ENCODE results near the gene KIAA0753.
A peak's percentile ranks its signal among the peaks of the same experiment; 100 is the strongest.

The KIAA0753 gene

DNA sequence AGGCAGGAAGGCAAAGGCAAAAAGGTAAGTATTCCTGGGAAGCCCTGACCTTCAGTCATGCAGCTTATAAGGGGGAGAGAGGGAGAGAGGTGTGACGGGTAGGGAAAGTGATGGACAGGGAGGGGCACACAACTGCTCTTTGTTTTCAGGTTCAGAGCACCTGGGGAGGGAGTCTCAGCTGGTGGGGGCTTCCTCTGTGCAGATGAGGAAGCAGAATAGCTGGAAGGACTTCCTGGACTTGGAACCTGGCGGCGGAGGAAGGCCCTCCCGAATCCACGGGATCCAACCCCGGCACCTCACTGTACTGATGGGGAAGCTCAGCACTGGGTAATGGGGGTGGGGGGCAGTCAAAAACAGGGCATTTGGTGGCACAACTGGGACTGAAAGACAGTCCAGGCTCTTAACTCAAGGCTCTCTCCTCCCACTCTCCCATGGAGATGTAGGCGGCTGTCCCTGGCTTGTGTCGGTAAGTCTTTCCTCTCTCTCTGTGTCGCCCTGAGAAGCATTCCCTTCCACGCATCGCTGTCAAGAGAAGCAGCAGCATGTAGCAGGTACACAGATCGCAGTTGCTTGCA lies 72.2 kb downstream of the KIAA0753 start:
- DNase-seq, result no peak

DNA sequence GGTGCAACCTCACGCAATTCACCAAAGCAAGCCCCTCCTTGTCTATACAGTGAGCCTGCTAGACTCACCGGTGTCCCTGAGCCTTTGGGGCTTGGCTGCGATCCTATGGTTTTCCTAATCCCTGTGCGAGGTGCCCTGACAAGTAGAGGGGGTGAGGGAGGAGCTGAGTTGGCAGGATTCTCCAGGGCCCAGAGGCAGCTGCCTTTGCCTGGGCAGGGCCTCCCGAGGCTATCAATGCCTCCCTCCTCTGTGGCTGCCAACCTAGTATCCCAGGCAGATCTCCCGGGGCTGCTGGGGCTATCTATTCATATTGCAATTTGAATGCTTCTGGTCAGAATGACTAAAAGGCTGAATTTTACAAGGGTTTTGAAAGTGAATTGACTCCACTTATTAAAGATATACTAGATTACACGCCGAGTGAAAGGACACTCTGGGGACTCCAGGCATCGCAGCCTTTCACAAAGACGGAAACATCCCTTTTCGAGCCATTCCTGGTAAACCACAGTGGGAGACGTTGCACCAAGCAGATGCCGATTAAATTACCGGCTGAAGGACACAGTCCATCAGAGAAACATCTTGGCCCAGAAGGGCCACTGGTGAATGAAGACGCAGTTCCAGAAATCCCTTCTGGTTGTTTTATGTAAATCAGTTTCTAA lies 72.9 kb downstream of the KIAA0753 start:
- DNase-seq, result no peak

DNA sequence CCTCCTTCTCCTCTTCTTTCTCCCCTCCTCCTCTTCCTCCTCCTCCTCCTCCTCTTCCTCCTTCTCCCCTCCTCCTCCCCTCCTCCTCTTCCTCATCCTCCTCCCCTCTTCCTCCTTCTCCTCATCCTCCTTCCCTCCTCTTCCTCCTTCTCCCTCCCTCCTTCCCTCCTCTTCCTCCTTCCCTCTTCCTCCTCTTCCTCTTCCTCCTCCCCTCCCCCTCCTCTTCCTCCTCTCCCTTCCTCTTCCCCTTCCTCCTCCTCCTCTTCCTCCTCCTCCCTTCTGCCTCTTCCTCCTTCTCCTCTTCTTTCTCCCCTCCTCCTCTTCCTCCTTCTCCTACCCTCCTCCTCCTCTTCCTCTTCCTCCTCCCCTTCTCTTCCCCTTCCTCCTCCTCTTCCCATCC lies 79.1 kb downstream of the KIAA0753 start:
- DNase-seq, result no peak

DNA sequence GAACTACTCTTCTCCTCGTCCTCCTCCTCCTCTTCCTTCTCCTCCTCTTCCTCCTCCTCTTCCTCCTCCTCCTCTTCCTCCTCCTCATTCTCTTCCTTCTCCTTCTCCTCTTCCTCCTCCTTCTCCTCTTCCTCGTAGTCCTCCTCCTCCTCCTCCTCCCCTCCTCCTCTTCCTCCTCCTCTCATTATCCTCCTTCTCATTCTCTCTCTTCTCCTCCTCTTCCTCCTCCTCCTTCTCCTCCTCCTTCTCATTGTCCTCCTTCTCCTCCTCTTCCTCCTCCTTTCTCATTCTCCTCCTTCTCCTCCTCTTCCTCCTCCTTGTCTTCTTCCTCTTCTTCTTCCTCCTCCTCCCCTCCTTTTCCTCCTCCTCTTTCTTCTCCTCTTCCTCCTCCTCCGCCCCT lies 80.0 kb downstream of the KIAA0753 start:
- no peak for DNase-seq

DNA sequence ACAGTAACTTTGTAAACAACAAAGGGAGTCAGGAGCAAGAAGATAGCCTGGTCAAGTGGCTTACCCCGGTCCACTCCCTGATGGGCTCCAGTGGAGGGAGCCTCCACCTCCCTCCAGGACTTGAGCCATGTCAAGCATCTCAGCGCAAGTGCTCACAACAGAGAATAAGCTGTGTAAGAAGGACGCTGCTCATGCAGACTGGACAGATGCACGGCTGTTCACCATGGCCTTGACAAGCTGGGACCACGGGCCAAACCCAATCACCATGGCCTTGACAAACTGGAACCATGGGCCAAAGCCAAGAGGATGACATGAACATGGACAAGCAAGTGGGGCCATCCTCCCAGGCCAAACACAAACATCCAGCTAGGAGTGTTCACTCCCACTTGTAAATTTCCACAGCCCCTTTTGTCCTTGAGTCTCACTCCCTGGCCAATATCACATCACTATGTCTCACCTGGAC lies 80.7 kb downstream of the KIAA0753 start:
- DNase-seq, result no peak

DNA sequence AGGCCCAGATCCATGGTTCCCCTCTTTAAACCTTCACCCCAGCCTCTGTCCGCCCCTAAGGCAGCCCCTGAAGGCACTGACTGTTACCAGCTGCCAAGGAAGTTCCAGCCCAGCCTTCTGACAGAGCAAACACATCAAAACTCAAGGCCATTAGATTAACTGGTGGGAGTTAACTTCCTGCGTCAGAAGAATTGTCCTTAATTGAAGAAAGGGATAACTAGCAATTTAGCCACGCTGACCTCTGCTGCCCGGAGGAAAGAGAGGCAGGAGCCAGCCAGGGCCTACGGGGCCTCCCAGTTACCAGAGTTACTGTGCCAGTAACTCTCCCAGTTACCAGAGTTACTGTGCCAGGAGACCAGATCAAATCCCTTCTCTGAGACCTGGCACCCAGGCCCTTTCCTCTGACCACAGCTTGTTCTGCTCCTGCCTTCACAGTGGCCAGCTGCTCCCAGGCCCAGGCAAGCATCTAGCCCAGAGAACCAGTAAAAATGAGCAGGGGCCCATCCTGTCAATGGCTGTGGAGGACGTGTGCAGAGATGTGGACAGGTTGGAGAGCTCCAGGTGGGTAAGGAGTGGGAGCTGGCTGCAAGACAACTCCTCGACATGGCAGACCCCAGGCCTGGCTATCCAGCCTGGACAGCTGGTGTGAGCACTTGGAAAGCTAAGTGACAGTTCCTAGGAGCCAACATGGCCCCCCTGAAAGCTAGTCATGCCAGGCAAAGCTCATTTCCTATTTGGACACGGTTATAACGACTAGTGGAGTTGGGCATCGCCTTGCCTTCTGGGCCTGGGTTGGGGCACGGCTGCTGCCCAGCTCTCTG lies 81.4 kb downstream of the KIAA0753 start:
- no peak for DNase-seq

DNA sequence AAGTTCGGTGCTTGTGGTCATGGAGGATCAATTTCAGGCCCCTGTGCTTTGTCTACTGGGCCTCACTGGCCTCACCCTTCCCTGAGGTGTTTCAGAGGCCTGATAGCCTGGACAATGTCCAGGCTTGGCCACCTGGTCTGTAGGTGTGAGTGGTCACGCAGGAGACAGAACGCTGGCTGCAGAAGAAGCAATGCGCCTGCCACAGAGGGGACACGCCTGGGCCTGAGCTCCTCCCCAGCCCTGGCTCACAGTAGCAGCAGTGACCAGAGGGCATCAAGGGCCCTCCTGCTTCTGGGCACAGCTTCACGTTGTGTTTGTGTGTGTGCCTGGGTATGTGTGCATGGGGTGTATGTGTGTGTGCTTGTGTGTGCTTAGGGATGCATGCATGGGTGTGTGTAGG lies 82.2 kb downstream of the KIAA0753 start:
- no peak for DNase-seq

DNA sequence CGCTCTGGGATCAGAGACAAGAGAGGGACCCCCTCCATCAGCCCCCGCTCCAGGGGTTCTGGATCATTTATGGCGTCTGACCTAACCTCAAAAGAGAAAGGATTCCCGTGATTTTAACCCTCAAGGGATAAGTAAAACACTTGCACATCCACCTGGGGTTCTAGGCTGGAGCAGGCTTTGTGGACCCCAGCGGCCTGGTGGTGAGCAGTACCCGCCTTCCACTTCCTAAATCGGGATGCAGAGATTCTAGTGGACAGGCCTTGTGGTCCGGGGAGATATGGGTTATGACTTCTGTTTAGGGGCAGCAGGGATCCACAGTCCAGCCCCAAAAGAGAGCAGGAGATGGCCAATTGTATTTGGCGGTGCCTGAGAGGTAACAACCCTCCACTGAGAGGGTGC lies 83.5 kb downstream of the KIAA0753 start:
- no peak for DNase-seq

DNA sequence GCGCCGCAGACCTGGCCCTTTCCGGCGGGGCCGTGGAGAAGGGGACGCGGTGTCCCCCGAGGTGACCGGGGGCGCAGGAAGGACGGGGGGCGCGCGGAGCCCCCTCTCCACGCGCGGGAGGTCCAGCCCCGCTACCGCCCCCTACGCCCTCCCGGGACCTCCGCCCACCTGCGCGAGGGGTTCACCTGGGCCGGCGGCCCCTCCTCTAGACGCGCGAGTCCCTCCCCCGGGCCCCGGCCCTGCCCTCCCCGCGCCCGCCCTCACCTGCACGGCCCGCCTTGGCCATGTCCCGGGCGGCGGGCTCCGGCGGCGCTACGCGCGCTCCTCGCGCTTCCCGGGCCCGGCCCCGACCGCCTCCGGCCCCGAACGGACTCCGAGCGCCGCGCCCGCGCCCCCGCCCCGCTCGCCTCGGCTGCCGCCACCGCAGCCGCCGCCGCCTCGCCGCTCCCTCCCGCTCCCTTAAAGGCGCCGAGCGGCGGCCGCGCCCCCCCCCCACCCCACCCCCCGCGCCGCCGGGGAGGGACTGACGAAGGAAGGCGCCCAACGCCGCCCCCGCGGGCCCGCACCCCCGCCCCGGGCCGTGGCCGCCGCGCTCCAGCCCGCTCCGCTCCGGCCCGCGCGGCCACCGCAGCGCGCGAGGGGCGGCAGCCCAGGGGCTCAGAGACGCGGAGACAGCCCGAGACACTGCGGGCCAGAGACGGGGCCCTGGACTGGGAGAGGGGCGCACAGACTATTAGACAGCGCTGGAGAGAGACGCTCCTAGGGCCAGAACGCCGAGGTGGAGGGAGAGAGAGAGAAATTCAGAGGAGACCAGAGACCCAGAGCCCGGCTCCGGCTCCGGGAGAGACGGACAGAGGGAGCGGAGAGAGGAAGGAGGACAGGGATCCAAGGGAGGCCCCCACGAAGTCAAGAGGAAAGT lies 84.1 kb downstream of the KIAA0753 start, which contains the start of gene PITPNM3:
Gene PITPNM3 (minus strand): TSS at position 435 of the 919 bp plus-strand sequence. CDS start 149 bp downstream, at position 286.
- no peak for DNase-seq

DNA sequence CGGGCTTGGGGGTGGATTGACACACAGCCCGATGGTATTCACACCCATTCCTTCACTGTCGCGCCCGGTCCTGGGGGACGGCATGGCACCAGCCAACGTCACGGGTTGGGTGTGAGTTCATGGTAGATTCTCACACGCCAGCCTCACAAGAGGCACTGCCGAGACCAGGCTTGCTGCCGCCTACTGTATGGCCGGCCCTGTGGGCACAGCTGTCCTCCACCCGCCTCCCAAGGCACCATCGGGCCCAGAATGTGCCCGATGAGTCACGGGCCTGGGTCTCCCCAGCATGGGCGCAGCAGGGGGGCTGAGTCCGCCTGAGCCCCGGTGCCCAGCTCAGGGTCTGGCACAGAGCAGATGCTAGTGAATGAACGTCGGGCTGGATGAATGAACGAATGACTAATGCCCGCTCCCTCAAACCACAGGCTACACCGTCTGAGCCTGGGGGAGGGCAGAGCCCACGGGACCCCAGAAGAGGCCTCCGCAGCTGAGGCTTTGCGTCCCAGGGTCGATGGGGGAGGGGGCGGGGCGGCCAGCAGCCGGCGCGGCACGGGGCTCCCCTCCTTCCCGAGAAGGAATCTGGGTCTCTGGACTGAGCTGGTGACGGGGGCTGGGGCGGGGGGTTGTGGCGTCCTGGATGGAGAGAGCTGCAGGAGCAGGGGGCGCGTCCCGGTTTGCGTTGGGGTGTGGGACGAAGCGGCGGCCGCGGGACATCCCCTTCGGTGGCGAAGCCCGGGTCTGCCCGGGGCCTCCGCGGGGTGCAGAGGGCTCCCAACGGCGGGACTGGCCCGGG lies 85.0 kb downstream of the KIAA0753 start:
- no peak for DNase-seq

DNA sequence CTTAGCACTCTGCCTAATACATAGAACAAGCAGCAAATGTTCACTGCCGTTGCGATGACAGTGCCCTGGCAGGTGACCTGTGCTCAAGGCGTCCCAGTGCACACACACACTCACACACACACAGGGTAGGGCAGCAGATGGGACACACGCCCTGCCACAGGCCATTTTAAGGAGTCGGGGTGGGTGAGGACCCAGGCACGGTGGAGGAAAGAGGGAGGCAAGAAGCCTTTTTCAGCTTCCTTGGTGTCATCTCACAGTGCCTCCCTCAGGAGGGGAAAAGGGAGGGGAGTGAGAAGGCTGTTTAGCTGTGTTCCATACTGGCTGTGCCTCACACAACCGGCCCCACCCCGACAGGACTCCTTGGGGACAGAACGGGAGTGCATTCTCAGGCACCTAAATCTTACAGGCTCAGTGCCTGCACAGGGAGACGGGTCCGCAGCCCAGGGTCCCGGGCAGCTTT lies 85.6 kb downstream of the KIAA0753 start:
- DNase-seq, result no peak

DNA sequence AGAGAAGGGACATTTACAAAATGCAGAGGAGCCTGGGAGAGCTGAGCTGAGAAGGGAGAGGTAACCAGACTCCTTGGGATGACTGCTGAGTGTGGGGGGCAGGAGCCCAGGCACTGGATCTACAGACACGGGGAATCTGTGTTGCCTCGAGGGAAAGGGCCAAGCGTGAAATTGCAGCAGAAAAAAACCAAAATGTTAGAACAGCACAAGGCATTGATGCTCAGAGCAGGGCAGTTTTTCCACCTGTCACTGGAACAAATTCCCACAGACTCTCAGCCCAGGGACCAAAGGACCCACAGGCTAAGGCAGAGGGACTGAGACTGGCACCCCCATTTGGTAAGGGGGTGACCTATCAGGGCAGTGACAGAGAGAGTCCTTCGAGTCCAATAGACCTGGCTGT lies 86.2 kb downstream of the KIAA0753 start:
- no peak for DNase-seq

DNA sequence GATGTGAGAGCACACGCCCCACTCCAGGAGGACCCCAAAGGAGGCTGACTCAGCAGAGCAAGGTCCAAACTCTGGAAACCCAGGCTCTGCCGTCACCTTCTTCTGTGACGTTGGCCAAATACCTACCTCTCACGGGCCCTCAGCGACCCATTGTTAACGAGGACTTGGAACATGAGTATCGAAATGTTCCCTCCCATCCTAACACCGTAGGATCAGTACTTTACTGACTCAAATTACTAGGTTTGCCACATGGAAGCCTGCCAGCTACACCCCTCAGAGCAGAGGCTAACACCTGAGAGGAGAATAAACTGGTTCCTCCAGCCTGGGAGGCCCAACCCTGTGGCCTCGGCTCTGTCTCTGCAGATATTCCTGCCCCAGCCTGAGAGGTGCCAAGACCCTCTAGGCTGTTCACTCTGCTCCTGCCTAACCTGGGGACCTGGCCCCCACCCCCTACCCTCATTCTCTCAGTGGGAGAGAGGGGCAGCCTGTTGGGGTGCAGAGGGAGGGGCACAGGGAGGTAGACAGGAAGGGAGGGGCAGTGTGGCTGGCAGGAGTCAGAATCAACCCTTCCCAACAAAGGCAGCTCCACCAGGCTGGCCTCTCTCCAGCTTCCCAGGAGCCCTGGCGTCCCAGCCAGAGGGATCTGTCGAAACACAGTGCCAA lies 88.5 kb downstream of the KIAA0753 start:
- no peak for DNase-seq

DNA sequence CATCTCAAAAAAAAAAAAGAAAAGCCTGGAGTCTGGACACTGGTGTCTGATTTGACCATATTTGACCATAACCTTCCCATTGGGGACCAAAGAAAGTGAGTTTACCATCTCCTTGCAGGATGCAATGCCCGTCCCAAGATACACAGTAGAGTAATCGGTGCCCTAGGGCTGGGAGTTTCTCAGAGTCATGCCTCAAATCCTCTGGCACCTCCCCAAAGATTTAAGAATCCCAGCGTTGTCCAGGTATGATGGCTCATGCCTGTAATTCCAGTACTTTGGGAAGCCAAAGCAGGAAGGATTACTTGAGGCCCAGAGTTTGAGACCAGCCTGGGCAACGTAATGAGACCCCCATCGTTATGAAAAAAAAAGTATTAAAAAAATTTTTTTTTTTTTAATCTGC lies 89.2 kb downstream of the KIAA0753 start:
- DNase-seq, result no peak

DNA sequence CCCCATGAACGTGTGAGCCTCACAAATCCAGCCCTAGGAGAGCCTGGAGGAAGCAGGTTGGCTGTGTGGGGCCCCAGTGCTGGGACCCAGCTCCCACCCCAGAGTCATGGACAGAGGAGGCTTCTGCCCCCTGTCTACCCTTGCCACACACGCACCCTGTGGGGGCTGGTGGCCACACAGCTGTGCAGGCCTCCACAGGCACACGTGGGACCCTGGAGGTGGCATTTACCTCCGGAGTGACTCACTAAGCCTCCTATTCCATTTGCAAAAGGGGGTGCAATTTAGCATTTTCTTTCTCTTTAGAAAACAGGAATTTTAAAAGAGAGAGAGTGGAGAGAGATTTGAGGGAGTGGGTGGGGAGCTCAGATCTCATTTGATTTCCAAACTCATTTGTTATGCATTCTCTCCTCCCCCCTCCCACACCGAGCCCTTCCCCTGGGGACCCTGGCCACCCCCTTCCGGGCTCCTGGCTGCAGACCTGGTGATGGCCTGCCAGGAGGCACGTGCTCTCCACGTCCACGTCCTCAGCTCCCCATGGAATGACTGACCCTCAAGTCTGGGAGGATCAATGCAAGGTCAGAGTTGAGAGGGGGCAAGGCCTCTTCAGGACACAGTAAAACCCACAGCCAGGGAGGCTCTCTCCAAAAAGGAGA lies 91.0 kb downstream of the KIAA0753 start:
- no peak for DNase-seq

DNA sequence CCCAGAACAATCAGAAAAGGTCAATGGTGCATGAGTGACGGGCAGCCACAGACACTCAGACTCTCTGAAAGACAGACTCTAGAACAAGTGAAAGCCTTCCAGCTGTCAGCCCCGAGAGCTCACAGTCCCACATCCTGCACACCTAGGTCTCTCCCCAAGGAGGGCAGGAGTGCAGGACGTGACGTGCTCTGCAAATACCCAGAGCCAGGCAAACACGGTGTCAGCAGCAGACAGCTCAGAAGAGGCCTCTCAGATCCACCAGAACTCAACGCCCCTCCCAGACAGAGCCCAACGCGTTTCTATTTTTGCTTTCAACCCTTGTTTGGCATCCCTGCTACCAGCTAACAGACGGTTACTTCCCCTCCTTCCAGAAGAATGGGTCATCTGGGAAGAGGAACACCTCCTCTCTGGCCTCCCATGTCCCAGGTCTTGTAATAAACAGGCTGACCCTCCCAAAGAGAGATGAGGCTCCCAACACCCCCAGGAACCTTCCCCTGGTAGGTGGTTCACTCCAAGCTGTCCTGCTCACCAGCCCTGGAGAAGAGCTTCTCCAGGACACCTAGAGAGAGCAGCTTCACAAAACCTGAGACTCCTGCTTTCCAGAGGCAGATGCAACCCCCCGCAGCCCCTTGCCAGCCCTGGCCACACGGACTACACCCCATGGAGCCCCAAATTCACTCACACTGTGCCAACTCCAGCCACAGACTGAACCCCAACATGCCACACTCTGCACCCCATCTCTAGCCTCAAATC lies 91.8 kb downstream of the KIAA0753 start:
- DNase-seq, result no peak

DNA sequence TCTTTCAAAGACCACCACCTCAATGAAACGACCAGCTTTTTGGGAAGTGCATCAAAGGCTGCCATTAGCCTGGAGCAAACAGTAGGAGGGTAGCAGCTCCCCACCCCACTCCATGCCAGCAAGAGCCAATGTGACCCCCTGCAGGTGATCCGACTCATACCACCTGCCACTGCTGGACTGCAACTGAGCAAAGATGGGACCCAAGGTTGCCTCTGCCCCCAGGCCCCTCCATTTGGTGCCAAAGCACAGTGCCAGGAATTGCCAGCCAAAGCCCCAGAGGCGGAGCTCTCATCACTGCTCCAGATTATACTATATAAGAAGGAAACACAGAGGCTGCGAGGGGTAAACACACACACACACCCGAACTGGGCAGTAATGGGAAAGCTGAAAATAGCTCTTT lies 92.5 kb downstream of the KIAA0753 start:
- DNase-seq, result no peak

DNA sequence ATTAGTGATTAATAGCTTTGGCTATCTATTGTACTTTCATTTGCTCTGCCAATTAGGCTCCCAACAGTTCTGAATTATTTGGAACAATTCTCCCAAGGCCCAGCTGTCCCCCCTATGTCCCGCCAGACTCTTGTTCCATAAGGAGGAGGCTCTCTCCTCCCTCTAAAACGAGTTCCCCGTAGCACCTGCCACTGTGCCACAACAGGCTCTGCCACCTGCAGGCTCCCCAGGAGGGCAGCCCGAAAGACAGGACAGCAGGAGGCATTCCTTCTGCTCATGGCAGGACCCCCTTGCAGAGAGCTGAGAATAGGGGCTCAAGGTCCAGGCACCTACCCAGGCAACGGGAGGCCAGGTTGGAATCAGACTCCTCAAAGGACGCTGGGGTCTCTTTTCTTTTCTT lies 93.2 kb downstream of the KIAA0753 start:
- no peak for DNase-seq

DNA sequence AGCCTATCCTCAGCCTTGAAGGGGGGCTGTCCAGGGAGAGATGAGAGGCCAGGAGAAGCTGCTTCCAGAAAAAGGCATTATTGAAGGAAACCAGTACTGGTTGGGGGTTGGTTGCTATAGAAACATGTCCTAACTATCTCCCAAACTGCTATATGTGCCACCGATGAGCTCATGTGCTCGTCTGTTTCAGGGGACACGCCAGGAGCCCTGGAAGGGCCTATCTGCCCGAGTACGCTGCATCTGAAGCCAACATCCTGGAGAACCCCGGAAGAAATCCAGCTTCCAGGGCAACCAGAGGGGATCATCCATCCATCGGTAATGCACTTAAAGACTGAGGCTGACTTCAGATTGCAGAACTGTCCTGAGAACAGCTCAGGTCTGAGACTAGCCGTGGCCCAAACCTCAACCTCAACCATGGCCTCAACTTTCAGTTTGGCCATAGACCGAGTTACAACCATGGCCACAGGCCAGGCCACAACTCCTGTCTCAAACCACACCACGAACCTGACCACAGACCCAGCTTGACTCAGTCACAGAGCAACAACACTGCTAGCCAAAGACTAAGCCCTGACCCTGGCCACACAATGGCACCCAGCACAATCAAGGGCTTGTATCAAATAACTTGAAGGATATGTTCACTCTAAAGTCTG lies 94.3 kb downstream of the KIAA0753 start:
- peak; percentile 87 for DNase-seq

DNA sequence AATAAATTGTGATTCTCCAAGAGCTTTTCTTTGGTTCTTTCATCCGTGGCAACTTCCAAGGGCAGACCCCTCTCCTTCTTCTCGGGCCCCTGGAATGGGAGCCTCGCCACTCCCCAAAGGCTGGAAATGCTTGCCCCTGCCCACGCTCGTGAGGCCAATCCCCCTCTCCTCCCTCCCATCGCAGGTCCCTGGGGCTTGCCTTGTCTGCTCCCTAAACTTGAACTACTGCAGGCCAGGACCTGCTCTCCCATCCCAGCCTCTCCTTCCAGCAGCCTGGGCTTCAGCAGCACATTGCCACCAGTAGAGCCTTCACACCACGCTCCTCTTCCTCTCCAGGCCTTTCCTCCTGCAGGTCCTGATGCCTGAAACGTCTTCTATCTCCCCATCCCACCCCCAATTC lies 95.2 kb downstream of the KIAA0753 start:
- no peak for DNase-seq
